SK-N-SH (cell line): ENCODE data around the gene LONRF2. TPM values are rescaled to one million over a fixed set of nuclear protein-coding genes. Genes with fewer than 3 reads are reported as not detected.

Experiments
- CTCF ChIA-PET: fragments of 300-600, 350-600 bp; formaldehyde crosslinking; extraction: SDS; loops from one replicate; lab custom pipeline; 2021; lab: Yijun Ruan, JAX
- POLR2A ChIA-PET: fragments of 350-600 bp; sonication (Branson Sonifier 250); formaldehyde crosslinking; extraction: SDS; loops from one replicate; lab custom pipeline; 2020; ENCODE audit warnings: antibody characterized with exemption, inconsistent platforms; lab: Yijun Ruan, JAX
- DNase-seq: peaks from one replicate; pipeline ENCODE4 v3.0.0; 2012
- H2AFZ ChIP-seq: fragments of 200-600 bp; sonication (generic); 2 replicates; pipeline ENCODE4 v1.8.1; 2016; ENCODE audit warnings: antibody characterized with exemption, mild to moderate bottlenecking, low read depth
- H3F3A ChIP-seq: fragments of 200-600 bp; sonication (generic); replicated peaks from 2 replicates; pipeline ENCODE3; 2016; ENCODE audit warnings: antibody characterized with exemption, mild to moderate bottlenecking; ENCODE audit not compliant: insufficient read depth
- H3K27ac ChIP-seq, 2 experiments: fragments of 200-500 bp in 1 of 2; fragments of 200-600 bp in 1 of 2; sonication (Bioruptor generic) in 1 of 2; sonication (generic), shearing (Covaris generic) in 1 of 2; 2 replicates each; pipeline versions ENCODE4 v1.5.1 to v1.6.1; 2014 to 2016; ENCODE audit warnings: low read depth in 2 of 2, inconsistent platforms in 1 of 2, low read length in 1 of 2, mild to moderate bottlenecking in 1 of 2, mixed read lengths in 1 of 2
- H3K27me3 ChIP-seq: fragments of 200-600 bp; sonication (generic), shearing (Covaris generic); 2 replicates; pipeline ENCODE4 v1.6.1; 2016; ENCODE audit warnings: mixed run types; ENCODE audit not compliant: insufficient read depth
- H3K36me3 ChIP-seq, 2 experiments: fragments of 200-500 bp in 1 of 2; fragments of 200-600 bp in 1 of 2; sonication (Bioruptor generic) in 1 of 2; sonication (generic) in 1 of 2; replicated peaks in 1 of 2; 2 replicates each; pipeline versions ENCODE3 to v1.5.1; 2014 to 2016; ENCODE audit warnings: low read length in 1 of 2, mild to moderate bottlenecking in 1 of 2; ENCODE audit not compliant: insufficient read depth in 2 of 2, control insufficient read depth in 1 of 2
- H3K4me1 ChIP-seq, 2 experiments: fragments of 200-500 bp in 1 of 2; fragments of 200-600 bp in 1 of 2; sonication (Bioruptor generic) in 1 of 2; sonication (generic), shearing (Covaris generic) in 1 of 2; 2 replicates each; pipeline versions ENCODE4 v1.5.1 to v1.6.1; 2014 to 2016; ENCODE audit warnings: low read depth in 1 of 2, low read length in 1 of 2, mixed run types in 1 of 2; ENCODE audit not compliant: insufficient read depth in 2 of 2, control insufficient read depth in 1 of 2
- H3K4me2 ChIP-seq: fragments of 200-600 bp; sonication (generic), shearing (Covaris generic); 2 replicates; pipeline ENCODE4 v1.6.1; 2017; ENCODE audit warnings: mixed run types
- H3K4me3 ChIP-seq, 2 experiments: fragments of 200-500 bp in 1 of 2; fragments of 200-600 bp in 1 of 2; sonication (Bioruptor generic) in 1 of 2; sonication (generic), shearing (Covaris generic) in 1 of 2; 2 replicates each; pipeline versions ENCODE4 v1.5.1 to v1.8.1; 2014 to 2016; ENCODE audit warnings: low read depth in 2 of 2, inconsistent platforms in 1 of 2, low read length in 1 of 2, mild to moderate bottlenecking in 1 of 2, mixed read lengths in 1 of 2, moderate library complexity in 1 of 2
- H3K79me2 ChIP-seq: fragments of 200-600 bp; sonication (generic); 2 replicates; pipeline ENCODE4 v1.8.1; 2017; ENCODE audit warnings: mild to moderate bottlenecking; ENCODE audit not compliant: insufficient read depth
- H3K9ac ChIP-seq: fragments of 200-600 bp; sonication (generic); 2 replicates; pipeline ENCODE4 v1.6.1; 2017; ENCODE audit warnings: mixed run types
- H3K9me2 ChIP-seq: fragments of 200-600 bp; sonication (generic); 2 replicates; pipeline ENCODE4 v1.6.1; 2017; ENCODE audit warnings: mixed run types
- H3K9me3 ChIP-seq: fragments of 200-600 bp; sonication (generic); 2 replicates; pipeline ENCODE4 v1.6.1; 2017; ENCODE audit warnings: mixed run types, mild to moderate bottlenecking, moderate library complexity
- H4K20me1 ChIP-seq: fragments of 200-600 bp; sonication (generic); 2 replicates; pipeline ENCODE4 v1.6.1; 2017; ENCODE audit warnings: mild to moderate bottlenecking, mixed run types; ENCODE audit not compliant: insufficient read depth
- CHD2 ChIP-seq: fragments of 150-350 bp; IDR thresholded peaks from 2 replicates; pipeline ENCODE4 v1.6.1; 2018; ENCODE audit warnings: low read length; ENCODE audit not compliant: partially characterized antibody
- ELF1 ChIP-seq: IDR thresholded peaks from 2 replicates; pipeline ENCODE4 v1.4.0; 2012
- FOXM1 ChIP-seq: IDR thresholded peaks from 2 replicates; pipeline ENCODE4 v1.4.0; 2012; ENCODE audit warnings: low read depth, mild to moderate bottlenecking
- JUND ChIP-seq: IDR thresholded peaks from 2 replicates; pipeline ENCODE4 v1.4.0; 2012
- MAX ChIP-seq: IDR thresholded peaks from 2 replicates; pipeline ENCODE4 v1.4.0; 2012; ENCODE audit warnings: low read depth
- NRF1 ChIP-seq: IDR thresholded peaks from 2 replicates; pipeline ENCODE4 v1.6.1; 2012; ENCODE audit warnings: low read depth, mild to moderate bottlenecking, low read length
- POLR2AphosphoS5 ChIP-seq: IDR thresholded peaks from 2 replicates; pipeline ENCODE4 v1.6.1; 2012; ENCODE audit warnings: low read depth, low read length
- REST ChIP-seq: IDR thresholded peaks from 2 replicates; pipeline ENCODE4 v1.6.1; 2012; ENCODE audit warnings: mild to moderate bottlenecking, low read depth, low read length, moderate library complexity
- RXRA ChIP-seq: IDR thresholded peaks from 2 replicates; pipeline ENCODE4 v1.4.0; 2012; ENCODE audit warnings: low read depth, mild to moderate bottlenecking, borderline replicate concordance
- SIN3A ChIP-seq: IDR thresholded peaks from 2 replicates; pipeline ENCODE4 v1.6.1; 2012; ENCODE audit warnings: low read depth, mild to moderate bottlenecking, low read length, moderate library complexity, borderline replicate concordance
- SMC3 ChIP-seq: IDR thresholded peaks from 2 replicates; pipeline ENCODE4 v1.6.1; 2012; ENCODE audit warnings: low read depth, low read length, improper control_type of control experiment
- TCF12 ChIP-seq: IDR thresholded peaks from 2 replicates; pipeline ENCODE4 v1.4.0; 2012
- ZBTB33 ChIP-seq: IDR thresholded peaks from 2 replicates; pipeline ENCODE4 v1.4.0; 2012; ENCODE audit warnings: low read depth, borderline replicate concordance
- WGBS: methylation state at CpG from one replicate; pipeline ENCODE4 v1.1.6; 2017; ENCODE audit warnings: low lambda C conversion rate; 5-methylcytosine and 5-hydroxymethylcytosine counted together
- polyA plus RNA-seq, 3 experiments: library from polyadenylated mRNA; depleted of rRNA; stranded (reverse); fragments of >200 nt; gene quantifications; 2 replicates each; pipeline ENCODE4 v1.2.3, GENCODE V29; 2012

The LONRF2 gene
- polyA plus RNA-seq, 1 of the 3 experiments (the other 2 are of a cell fraction): 2.0 TPM

GRCh38 chr2:100275200-100275589, 47.1 kb downstream of the LONRF2 start (continued):
- no peak for TF ChIP-seq ZBTB33

- H3K36me3 ChIP-seq: no peaks in the 10 kb centered on the region
- no peaks in the 10 kb centered on the region for H3K27me3 ChIP-seq
- CTCF ChIA-PET: interaction anchor here (1.0 to 8.6 kb wide), 2 partner anchors 12 to 106 kb away, joined by 5 to 107 read pairs; no protein-coding TSS in a partner anchor
- no peaks in the 10 kb centered on the region for H3F3A ChIP-seq
- no peak for DNase-seq
- no peak overlapping the region for H3K4me3 ChIP-seq
- no peaks in the 10 kb centered on the region for H3K9me2 ChIP-seq
- no peak overlapping the region for H3K9ac ChIP-seq
- no peaks in the 10 kb centered on the region for H3K9me3 ChIP-seq
- no peaks in the 10 kb centered on the region for H4K20me1 ChIP-seq
- TF ChIP-seq ELF1 (no peak), FOXM1 (no peak)
- H3K4me1 ChIP-seq: peaks cover 0 to 7% of the 10 kb centered on the region in 2 experiments; a peak in 2 of 4 replicates
- POLR2A ChIA-PET: no interaction called here
- H2AFZ ChIP-seq: no peak overlapping the region
- no peak overlapping the region for H3K27ac ChIP-seq
- no peaks in the 10 kb centered on the region for H3K79me2 ChIP-seq
- no peak overlapping the region for H3K4me2 ChIP-seq
- WGBS: 91% methylated on average over 17 of the region's 17 CpGs
These were observed 47.6 kb downstream of the LONRF2 start for GRCh38 chr2:100274566-100275199.

DNA sequence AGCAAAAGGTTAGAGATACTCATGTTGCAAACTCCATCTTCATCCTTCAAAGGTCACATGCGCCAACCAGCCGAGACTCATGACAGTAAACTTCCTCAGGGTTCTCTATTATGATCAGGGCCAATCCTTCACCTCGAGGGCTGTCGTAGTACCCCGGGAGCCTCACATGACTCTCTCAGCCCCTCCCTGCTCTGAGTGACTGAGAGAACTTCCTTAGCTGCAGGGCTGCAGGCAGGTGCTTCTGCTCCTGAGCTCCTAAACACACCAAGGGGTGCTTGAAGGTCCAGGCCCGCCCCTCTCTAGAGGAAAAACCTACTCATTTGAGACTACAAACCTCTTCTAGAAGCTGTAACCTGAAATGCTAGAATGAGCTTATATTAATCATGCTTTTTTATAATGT, 48.2 kb downstream of the LONRF2 start:
- DNase-seq: no peak
- no peak overlapping the region for H3K4me3 ChIP-seq
- ChIA-PET POLR2A (no interaction called here), CTCF (interaction anchor here (1.0 to 8.6 kb wide), 2 partner anchors 12 to 107 kb away, joined by 5 to 107 read pairs; no protein-coding TSS in a partner anchor)
- no peaks in the 10 kb centered on the region for H3K36me3 ChIP-seq
- H3F3A ChIP-seq: no peaks in the 10 kb centered on the region
- H3K9me3 ChIP-seq: no peaks in the 10 kb centered on the region
- H3K9ac ChIP-seq: no peak overlapping the region
- no peak overlapping the region for H3K4me2 ChIP-seq
- H3K4me1 ChIP-seq: peaks cover 0 to 7% of the 10 kb centered on the region in 2 experiments; a peak in 2 of 4 replicates
- no peak overlapping the region for H3K27ac ChIP-seq
- no peaks in the 10 kb centered on the region for H3K9me2 ChIP-seq
- H2AFZ ChIP-seq: no peak overlapping the region
- H3K79me2 ChIP-seq: no peaks in the 10 kb centered on the region
- TF ChIP-seq CHD2 (no peak), NRF1 (no peak), REST (no peak), SMC3 (no peak), SIN3A (no peak), TCF12 (no peak), MAX (no peak), RXRA (no peak), POLR2AphosphoS5 (no peak), JUND (no peak)
- WGBS: 88% methylated on average over 5 of the region's 6 CpGs
- H4K20me1 ChIP-seq: no peaks in the 10 kb centered on the region
- no peaks in the 10 kb centered on the region for H3K27me3 ChIP-seq
